SK-N-SH treated with all-trans-retinoic acid at 6 μM for 48 hours (cell line): ENCODE results near the gene OSM.

Source experiments
- ATAC-seq: fragments of 200-7000 bp; cut with Tn5 transposase; 3 replicates; pipeline ENCODE4 v1.9.1; 2020; ENCODE audit warnings: mild to moderate bottlenecking, moderate library complexity
- BACH2 ChIP-seq: fragments of 250-450 bp; sonication (Bioruptor Pico); IDR thresholded peaks from 2 replicates; pipeline ENCODE4 v1.9.0; 2021; ENCODE audit warnings: mild to moderate bottlenecking, borderline replicate concordance
- CREB5 ChIP-seq: fragments of 250-450 bp; sonication (Bioruptor Pico); IDR thresholded peaks from 2 replicates; pipeline ENCODE4 v1.5.1; 2020; ENCODE audit warnings: low read depth, mild to moderate bottlenecking, moderate library complexity
- CSDC2 ChIP-seq: fragments of 250-450 bp; sonication (Bioruptor Pico); IDR thresholded peaks from 2 replicates; pipeline ENCODE4 v1.5.0; 2020; ENCODE audit warnings: mild to moderate bottlenecking, moderate library complexity
- CSRNP3 ChIP-seq: fragments of 250-450 bp; sonication (Bioruptor Pico); IDR thresholded peaks from 2 replicates; pipeline ENCODE4 v1.5.1; 2021; ENCODE audit warnings: mild to moderate bottlenecking, moderate library complexity
- GLIS3 ChIP-seq: fragments of 250-450 bp; sonication (Bioruptor Pico); IDR thresholded peaks from 2 replicates; pipeline ENCODE4 v1.5.0; 2020; ENCODE audit warnings: mild to moderate bottlenecking, moderate library complexity
- ISL1 ChIP-seq: fragments of 250-450 bp; sonication (Bioruptor Pico); IDR thresholded peaks from 2 replicates; pipeline ENCODE4 v2.1.2; 2022; ENCODE audit warnings: mild to moderate bottlenecking, moderate library complexity
- OSR1 ChIP-seq: fragments of 250-450 bp; sonication (Bioruptor Pico); IDR thresholded peaks from 2 replicates; pipeline ENCODE4 v1.8.0; 2022; ENCODE audit warnings: moderate library complexity, mild to moderate bottlenecking, inconsistent platforms
- PATZ1 ChIP-seq: fragments of 250-450 bp; sonication (Bioruptor Pico); IDR thresholded peaks from 2 replicates; pipeline ENCODE4 v1.8.0; 2020; ENCODE audit warnings: mild to moderate bottlenecking, moderate library complexity, borderline replicate concordance
- POU6F1 ChIP-seq: fragments of 250-450 bp; sonication (Bioruptor Pico); IDR thresholded peaks from 2 replicates; pipeline ENCODE4 v1.8.0; 2021; ENCODE audit warnings: low read depth, mild to moderate bottlenecking, moderate library complexity, borderline replicate concordance
- PPARA ChIP-seq: fragments of 250-450 bp; sonication (Bioruptor Pico); IDR thresholded peaks from 2 replicates; pipeline ENCODE4 v1.5.0; 2020; ENCODE audit warnings: mild to moderate bottlenecking, borderline replicate concordance
- RARB ChIP-seq: fragments of 250-450 bp; sonication (Bioruptor Pico); IDR thresholded peaks from 2 replicates; pipeline ENCODE4 v1.8.0; 2021; ENCODE audit warnings: mild to moderate bottlenecking, moderate library complexity
- SNAI2 ChIP-seq: fragments of 250-450 bp; sonication (Bioruptor Pico); IDR thresholded peaks from 2 replicates; pipeline ENCODE4 v1.5.0; 2020; ENCODE audit warnings: mild to moderate bottlenecking, moderate library complexity
- ZC3H10 ChIP-seq: fragments of 250-450 bp; sonication (Bioruptor Pico); IDR thresholded peaks from 2 replicates; pipeline ENCODE4 v1.5.1; 2021; ENCODE audit warnings: mild to moderate bottlenecking, moderate library complexity
- ZFP30 ChIP-seq: fragments of 450-650 bp; formaldehyde crosslinking; IDR thresholded peaks from 2 replicates; pipeline ENCODE4 v1.5.0; 2022; ENCODE audit warnings: mild to moderate bottlenecking, moderate library complexity
- ZNF565 ChIP-seq: fragments of 450-650 bp; formaldehyde crosslinking; conservative IDR thresholded peaks from 2 replicates; pipeline ENCODE4 v1.5.0; 2020; ENCODE audit warnings: low read depth, mild to moderate bottlenecking, moderate library complexity
- ZNF70 ChIP-seq: fragments of 450-650 bp; formaldehyde crosslinking; IDR thresholded peaks from 2 replicates; pipeline ENCODE4 v1.5.0; 2020; ENCODE audit warnings: mild to moderate bottlenecking, moderate library complexity
- ZNF8 ChIP-seq: fragments of 450-650 bp; formaldehyde crosslinking; IDR thresholded peaks from 2 replicates; pipeline ENCODE4 v1.5.0; 2020; ENCODE audit warnings: mild to moderate bottlenecking, moderate library complexity

The OSM gene

GRCh38 chr22:30280505-30280904 lies 13.9 kb upstream of the OSM start:
- TF ChIP-seq POU6F1 (CRISPR knock-in tag) (no peak), ZC3H10 (CRISPR knock-in tag) (no peak)
- 0 out of 3 replicates have a peak, but pooled peaks have one; percentile 30 for ATAC-seq

- TF ChIP-seq SNAI2 (CRISPR knock-in tag): no peak
- no peak for TF ChIP-seq GLIS3
- TF ChIP-seq PATZ1 (CRISPR knock-in tag): no peak
- TF ChIP-seq ZNF70: no peak
- TF ChIP-seq, all 23 proteins: peak for 0
- no peak for ATAC-seq
These were observed 13.3 kb upstream of the OSM start for GRCh38 chr22:30279932-30280331.

- TF ChIP-seq PPARA: no peak
- no peak for TF ChIP-seq CSRNP3 (CRISPR knock-in tag)
- TF ChIP-seq ZFP30 (CRISPR knock-in tag): no peak
- no peak for TF ChIP-seq BACH2 (CRISPR knock-in tag)
- no peak for TF ChIP-seq PATZ1 (CRISPR knock-in tag)
- no peak for TF ChIP-seq ZC3H10 (CRISPR knock-in tag)
- TF ChIP-seq OSR1 (CRISPR knock-in tag): no peak
- TF ChIP-seq, all 23 proteins: peak for 0
- no peak for ATAC-seq
These were observed 12.6 kb upstream of the OSM start for GRCh38 chr22:30279046-30279788.

GRCh38 chr22:30277547-30278344 lies 11.1 kb upstream of the OSM start:
- TF ChIP-seq OSR1 (CRISPR knock-in tag) (no peak), RARB (CRISPR knock-in tag) (no peak), ZNF8 (CRISPR knock-in tag) (no peak), ZNF565 (CRISPR knock-in tag) (no peak), ZC3H10 (CRISPR knock-in tag) (no peak), SNAI2 (CRISPR knock-in tag) (no peak), ZNF70 (no peak)
- peak; percentile 69 for ATAC-seq

GRCh38 chr22:30276039-30276438 lies 9.4 kb upstream of the OSM start:
- TF ChIP-seq ISL1 (no peak), ZNF8 (CRISPR knock-in tag) (no peak), CSRNP3 (CRISPR knock-in tag) (no peak), SNAI2 (CRISPR knock-in tag) (no peak), CREB5 (CRISPR knock-in tag) (no peak), CSDC2 (CRISPR knock-in tag) (no peak)
- no peak for ATAC-seq
